Ureter (tissue), 1 donor: ENCODE measurements around the gene GNB1L. TPM values are rescaled to one million over a fixed set of nuclear protein-coding genes. Genes with fewer than 3 reads are reported as not detected.

Experiments
- DNase-seq: peaks from one replicate; pipeline ENCODE4 v3.0.0-alpha.2; 2020; ENCODE audit warnings: low spot score
- total RNA-seq: library from RNA; stranded (reverse); gene quantifications from one replicate; pipeline ENCODE4 v1.2.4, GENCODE V29; 2023
- donor health status: DM: yes; HTN: yes; CAD: no.

GNB1L gene
- total RNA-seq, 1 donor from 2014 or later, result 6.0 TPM

DNA sequence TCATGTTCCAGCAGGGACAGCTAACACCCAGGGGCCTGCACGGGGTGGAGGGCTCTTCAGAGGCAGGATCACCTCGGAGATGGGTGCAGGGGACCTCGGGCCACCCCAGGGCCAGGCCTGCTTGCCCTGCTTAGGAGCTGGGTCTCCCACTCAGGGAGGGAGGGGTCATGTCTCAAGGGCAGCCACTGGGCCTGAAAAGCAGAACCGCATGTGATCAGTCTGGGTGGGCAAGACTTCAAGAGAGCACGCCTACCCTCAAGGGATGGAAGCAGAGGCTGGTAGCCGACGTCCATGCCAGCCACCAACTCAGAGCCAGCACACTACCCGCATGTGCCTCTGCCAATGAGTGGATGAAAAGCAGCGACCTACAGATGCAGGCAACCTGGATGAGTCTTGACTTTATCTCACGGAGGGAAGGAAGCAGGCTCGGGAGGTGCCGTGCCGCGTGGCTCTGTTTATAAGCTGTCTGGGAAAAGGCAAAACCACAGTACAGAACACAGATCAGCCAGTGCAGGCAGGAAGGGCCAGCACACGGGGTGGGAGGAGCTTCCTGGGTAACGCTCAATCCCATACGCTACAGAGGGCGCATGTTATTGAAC, 78.1 kb downstream of the GNB1L start:
- no peak for DNase-seq

DNA sequence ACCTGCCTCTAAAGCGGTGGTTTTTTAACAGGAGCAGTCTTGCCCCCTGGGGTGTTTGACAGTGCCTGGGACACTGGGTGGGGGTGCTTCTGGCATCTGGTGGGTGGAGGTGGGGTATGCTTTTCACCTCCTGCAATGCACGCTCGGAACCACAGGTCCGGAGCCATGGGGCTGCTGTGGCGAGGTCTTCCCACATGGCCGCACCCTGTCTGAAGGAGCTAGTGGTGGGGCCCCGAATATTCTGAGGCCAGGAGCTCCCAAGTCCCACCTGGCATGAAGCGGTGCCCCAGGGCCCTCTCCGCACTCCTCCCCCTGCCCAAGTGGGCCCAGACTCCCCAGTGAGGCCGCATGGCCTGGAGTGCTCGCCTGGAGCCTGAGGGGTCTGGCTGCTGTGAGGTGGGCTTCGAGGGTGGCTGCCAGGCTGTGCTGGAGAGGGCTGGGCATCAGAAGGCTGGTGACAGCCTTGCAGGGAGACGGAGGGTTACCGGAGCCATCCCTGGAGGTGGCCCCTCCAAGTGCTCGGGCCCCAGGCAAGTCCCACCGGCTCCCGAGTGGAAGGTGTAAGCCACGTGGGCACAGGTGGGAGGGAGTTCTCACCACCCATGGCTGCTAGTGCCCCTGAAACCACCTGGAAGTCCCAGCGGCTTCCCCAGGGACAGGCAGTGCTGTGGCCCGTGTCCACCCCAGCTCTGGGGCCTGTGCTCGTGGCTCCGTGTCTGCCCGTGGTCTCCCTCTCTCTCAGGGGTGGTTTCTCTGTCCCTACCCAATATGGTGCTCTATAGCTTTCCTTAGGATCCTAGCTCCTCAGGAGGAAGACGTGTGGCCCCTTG, 79.0 kb downstream of the GNB1L start:
- DNase-seq, result no peak

GRCh38 chr22:19774628-19775027, 80.0 kb downstream of the GNB1L start:
- DNase-seq, result no peak

DNA sequence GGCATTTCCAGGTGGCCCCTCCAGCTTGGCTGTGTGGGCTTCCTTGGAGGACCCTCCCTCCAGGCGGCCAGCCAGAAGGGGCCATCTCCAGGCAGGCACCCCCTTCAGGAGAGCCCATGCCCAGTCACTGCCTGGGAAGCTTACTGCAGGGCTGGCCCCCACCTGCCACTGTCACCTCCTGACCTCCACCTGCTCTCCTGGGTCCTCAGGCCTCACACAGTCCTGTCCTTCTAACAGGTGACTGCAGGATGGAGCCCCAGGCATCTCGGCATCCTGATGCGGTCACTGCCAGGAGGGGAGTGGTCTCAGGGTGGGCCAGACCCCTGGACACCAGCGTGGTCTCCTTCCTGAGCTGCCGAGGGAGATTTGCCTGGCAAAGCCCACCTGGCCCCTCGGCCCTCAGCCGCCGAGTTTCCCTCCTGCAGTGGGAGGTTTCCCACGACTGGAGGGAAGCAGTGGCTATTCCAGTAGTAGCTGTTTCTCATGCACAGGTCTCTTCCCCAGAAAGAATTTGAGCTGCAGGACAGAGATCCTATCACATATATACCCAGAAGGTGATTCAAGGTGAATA, 81.1 kb downstream of the GNB1L start:
- no peak for DNase-seq

GRCh38 chr22:19772673-19773469, 81.8 kb downstream of the GNB1L start:
- DNase-seq, result no peak

- no peak for DNase-seq
These were observed 82.3 kb downstream of the GNB1L start for GRCh38 chr22:19772422-19772672.

DNA sequence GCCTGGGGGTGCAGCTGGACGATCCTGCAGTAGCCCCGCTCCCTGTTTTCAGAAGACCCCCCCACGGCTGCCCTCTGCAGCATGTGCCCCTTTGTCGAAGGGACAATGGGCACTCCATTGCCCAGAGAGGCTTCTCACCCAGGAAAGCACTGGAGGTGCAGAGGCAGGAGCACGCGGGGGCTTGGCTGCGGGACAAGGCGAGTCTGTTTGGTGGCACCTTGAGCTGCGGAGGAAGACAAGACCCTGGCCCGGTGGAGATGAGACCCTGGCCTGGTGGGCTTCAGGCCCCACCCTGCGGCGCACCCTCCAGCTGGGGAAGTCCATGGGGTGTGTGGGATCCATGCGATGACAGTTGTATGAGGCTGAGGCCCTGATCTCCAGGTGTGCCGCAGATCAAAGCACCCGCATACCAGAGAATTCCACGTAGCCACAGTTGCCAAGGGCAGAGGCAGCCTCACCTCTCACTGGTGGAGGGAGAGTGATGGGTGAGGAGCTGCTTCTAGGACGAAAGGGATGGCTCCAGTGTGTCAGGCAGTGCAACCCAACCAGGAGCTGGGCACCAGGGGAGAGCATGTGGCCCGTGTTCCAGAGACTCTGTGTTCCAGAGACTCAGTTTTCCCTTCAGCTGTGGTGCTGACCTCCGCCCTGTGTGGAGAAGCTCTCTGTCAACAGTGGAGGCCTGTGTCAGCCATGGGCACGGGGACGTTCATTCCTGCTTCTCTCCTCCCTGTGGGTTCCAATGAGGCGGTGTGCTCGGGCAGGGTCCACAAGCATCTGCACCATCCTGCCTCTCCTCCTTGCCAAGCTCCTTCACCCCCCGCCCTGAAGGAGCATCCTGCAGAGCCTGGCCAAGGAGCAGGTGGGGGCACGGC, 84.1 kb downstream of the GNB1L start:
- no peak for DNase-seq

DNA sequence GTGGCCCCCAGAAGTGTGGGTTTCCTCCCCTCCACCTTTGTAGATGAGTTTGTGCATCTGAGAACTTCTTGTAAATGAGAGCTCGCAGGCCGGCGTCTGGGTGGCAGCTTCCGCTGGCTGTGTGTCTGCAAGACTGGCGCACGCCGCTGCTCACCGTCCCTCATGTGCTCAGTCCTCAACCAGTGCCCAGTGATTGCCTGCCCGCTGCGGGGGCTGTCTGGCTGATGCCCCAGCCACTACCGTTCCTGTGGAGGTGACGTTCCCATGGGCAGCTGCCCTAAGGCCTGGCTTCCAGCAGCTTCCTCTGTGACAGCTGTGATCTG, 85.3 kb downstream of the GNB1L start:
- DNase-seq, result no peak

- no peak for DNase-seq
These were observed 87.0 kb downstream of the GNB1L start for GRCh38 chr22:19767427-19768341.

GRCh38 chr22:19766511-19767426, 87.9 kb downstream of the GNB1L start:
- DNase-seq, result peak; percentile 70

GRCh38 chr22:19766240-19766510, 88.5 kb downstream of the GNB1L start:
- DNase-seq, result no peak

DNA sequence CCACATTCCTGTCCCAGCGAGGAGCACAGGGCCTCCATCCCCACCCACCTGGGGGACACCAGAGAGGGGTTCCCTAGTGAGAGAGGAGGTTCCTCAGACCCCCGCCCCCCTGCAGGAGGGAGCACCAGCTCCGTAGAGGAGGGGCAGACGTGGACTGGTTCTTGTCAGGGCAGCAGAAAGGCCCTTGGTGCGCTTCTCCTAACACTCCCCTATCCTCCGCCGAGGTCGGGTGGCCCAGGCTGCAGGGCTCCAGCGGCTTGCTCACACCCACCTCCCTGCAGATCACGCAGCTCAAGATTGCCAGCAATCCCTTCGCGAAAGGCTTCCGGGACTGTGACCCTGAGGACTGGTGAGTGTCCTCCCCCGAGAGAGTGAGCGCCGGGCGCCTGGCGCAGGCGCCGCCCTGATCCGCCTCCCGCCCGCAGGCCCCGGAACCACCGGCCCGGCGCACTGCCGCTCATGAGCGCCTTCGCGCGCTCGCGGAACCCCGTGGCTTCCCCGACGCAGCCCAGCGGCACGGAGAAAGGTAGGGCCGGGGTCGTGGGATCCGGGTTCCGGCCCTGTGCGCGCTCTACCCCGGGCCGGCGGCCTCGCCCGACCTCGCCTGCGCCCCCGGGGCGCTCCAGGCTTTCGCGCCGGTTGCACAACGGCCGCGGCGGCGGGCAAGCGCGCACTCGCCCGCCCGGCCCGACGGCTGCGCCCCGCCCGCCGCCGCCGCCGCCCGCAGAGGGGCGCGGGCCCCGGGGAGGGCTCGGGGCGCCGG, 89.0 kb downstream of the GNB1L start:
- DNase-seq, result peak; percentile 57

- no peak for DNase-seq
These were observed 89.8 kb downstream of the GNB1L start for GRCh38 chr22:19764636-19765476.

GRCh38 chr22:19764299-19764593, 90.4 kb downstream of the GNB1L start:
- DNase-seq, result no peak

GRCh38 chr22:19763458-19764298, 91.0 kb downstream of the GNB1L start:
- DNase-seq, result no peak

- no peak for DNase-seq
These were observed 91.9 kb downstream of the GNB1L start for GRCh38 chr22:19762568-19763457.
